ENCODE measurements around the gene TEX11.
A peak's percentile ranks its signal among the peaks of the same experiment; 100 is the strongest.

Gene TEX11

DNA sequence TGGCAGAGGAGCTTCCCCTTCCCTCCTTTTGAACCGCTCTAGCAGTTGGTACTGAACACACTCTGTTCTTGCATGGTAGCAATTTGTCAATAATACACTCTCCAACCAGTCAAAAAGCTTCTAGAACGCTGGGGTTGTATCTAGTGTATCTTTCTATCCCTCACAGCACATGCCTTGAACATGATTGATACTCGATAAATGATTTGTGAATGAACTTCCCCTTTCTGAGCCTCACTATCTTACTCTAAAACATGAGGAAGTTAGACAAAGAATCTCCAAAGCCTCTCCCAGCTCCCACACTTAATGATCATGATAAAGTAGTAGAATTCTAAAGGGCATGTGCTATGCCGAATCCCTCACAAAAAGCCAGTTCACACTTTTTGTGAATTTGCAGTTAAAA is 399.4 kb downstream of the TEX11 start:
- Histone ChIP-seq H4K20me1 (ENCODE audit: insufficient read depth, low read length) (no peaks in the 10 kb centered on the region), H3K27me3 (ENCODE audit: low read depth, low read length) (no peaks in the 10 kb centered on the region), H3K79me2 (ENCODE audit: low read length) (no peaks in the 10 kb centered on the region), H3K36me3 (replicated peaks; ENCODE audit: low read depth, low read length) (no peaks in the 10 kb centered on the region), H3K9ac (ENCODE audit: low read length) (no peak overlapping the region; the same call in 1 of the 2 replicates), H3K4me1 (ENCODE audit: low read length) (peaks cover 18% of the 10 kb centered on the region), H3K4me2 (ENCODE audit: low read length) (peak overlapping the region; percentile 81), H3K9me3 (ENCODE audit: insufficient read depth, low read length) (no peaks in the 10 kb centered on the region), H2AFZ (ENCODE audit: low read depth, low read length) (peak overlapping the region; percentile 7; the same call in 1 of the 2 replicates), H3K27ac (ENCODE audit: low read length) (0 out of 2 replicates have a peak overlapping the region, but pooled peaks have one; percentile 41), H3K4me3 (ENCODE audit: low read length) (peak overlapping the region; percentile 43; the same call in 1 of the 2 replicates)
- no peak for TF ChIP-seq EZH2phosphoT487 (IDR thresholded peaks at IDR 0.05; ENCODE audit: low read depth)
- TF ChIP-seq, protein P1, sequence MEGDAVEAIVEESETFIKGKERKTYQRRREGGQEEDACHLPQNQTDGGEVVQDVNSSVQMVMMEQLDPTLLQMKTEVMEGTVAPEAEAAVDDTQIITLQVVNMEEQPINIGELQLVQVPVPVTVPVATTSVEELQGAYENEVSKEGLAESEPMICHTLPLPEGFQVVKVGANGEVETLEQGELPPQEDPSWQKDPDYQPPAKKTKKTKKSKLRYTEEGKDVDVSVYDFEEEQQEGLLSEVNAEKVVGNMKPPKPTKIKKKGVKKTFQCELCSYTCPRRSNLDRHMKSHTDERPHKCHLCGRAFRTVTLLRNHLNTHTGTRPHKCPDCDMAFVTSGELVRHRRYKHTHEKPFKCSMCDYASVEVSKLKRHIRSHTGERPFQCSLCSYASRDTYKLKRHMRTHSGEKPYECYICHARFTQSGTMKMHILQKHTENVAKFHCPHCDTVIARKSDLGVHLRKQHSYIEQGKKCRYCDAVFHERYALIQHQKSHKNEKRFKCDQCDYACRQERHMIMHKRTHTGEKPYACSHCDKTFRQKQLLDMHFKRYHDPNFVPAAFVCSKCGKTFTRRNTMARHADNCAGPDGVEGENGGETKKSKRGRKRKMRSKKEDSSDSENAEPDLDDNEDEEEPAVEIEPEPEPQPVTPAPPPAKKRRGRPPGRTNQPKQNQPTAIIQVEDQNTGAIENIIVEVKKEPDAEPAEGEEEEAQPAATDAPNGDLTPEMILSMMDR (IDR thresholded peaks at IDR 0.05; ENCODE audit: low read depth, low read length): no peak

DNA sequence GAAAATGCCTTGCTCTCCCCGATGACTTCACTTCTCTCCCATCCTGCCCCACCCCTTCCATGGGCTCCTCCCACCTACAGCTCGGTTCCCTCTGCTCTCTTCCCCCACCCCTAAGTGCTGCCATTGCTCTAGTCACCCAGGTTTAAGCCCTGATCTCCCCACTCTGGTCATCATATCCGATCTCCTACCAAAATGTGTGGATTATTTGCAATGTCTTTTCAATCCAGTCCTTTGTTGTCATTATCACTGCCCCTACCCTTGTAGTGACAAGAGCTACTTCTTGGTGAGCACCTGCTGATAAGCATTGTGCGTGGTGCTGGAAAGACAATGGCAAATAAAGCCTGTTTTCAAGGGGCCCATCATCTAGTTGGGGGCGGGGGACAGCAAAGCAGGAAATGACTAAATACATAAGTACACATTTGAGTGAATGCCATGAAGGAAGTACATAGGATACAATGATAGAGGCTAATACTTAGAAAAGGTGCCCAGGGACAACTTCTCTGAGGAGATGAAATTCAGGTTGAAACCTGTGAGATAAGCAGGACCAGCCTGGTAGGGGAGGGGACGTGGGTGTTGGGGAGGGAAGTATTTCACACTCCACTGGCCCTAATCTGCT is 400.1 kb downstream of the TEX11 start:
- TF ChIP-seq, protein P1 (IDR thresholded peaks at IDR 0.05; ENCODE audit: low read depth, low read length): no peak
- no peak for TF ChIP-seq EZH2phosphoT487 (IDR thresholded peaks at IDR 0.05; ENCODE audit: low read depth)

DNA sequence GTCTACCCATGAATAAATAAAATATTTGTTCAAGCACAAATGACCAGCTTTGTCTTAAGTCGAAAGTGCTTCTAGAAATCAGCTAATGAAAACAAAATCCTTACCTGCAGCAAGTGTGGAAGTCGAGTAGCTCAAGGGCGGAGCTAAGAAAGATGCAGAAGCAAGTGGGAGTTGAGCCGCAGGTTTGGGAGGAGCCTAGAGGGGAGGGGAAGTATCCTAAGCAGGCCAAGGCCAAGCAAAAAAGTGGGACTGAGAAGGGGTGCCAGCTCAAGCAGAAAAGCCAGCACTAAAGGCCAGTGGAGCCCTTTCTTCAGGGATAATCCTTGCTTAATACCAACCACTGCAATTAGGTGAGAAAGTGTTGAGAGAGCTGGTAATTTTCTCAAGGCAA is 403.1 kb downstream of the TEX11 start:
- Histone ChIP-seq H3K4me2 (ENCODE audit: low read length) (no peak overlapping the region), H3K9ac (ENCODE audit: low read length) (no peak overlapping the region), H3K36me3 (replicated peaks; ENCODE audit: low read depth, low read length) (no peaks in the 10 kb centered on the region), H3K9me3 (ENCODE audit: insufficient read depth, low read length) (no peaks in the 10 kb centered on the region), H3K79me2 (ENCODE audit: low read length) (no peaks in the 10 kb centered on the region), H3K4me1 (ENCODE audit: low read length) (peaks cover 18% of the 10 kb centered on the region), H3K27ac (ENCODE audit: low read length) (no peak overlapping the region), H2AFZ (ENCODE audit: low read depth, low read length) (no peak overlapping the region), H4K20me1 (ENCODE audit: insufficient read depth, low read length) (no peaks in the 10 kb centered on the region), H3K27me3 (ENCODE audit: low read depth, low read length) (no peaks in the 10 kb centered on the region), H3K4me3 (ENCODE audit: low read length) (no peak overlapping the region)
- TF ChIP-seq EZH2phosphoT487 (IDR thresholded peaks at IDR 0.05; ENCODE audit: low read depth): no peak
- TF ChIP-seq, protein P1 (IDR thresholded peaks at IDR 0.05; ENCODE audit: low read depth, low read length): no peak

More for the DNA sequence above, 400.1 kb downstream of the TEX11 start:
- Histone ChIP-seq H3K27me3 (ENCODE audit: low read depth, low read length) (no peaks in the 10 kb centered on the region), H3K4me1 (ENCODE audit: low read length) (peaks cover 18% of the 10 kb centered on the region), H2AFZ (ENCODE audit: low read depth, low read length) (no peak overlapping the region), H3K9me3 (ENCODE audit: insufficient read depth, low read length) (no peaks in the 10 kb centered on the region), H4K20me1 (ENCODE audit: insufficient read depth, low read length) (no peaks in the 10 kb centered on the region), H3K9ac (ENCODE audit: low read length) (no peak overlapping the region), H3K36me3 (replicated peaks; ENCODE audit: low read depth, low read length) (no peaks in the 10 kb centered on the region), H3K79me2 (ENCODE audit: low read length) (no peaks in the 10 kb centered on the region), H3K4me2 (ENCODE audit: low read length) (peak overlapping the region; percentile 81), H3K27ac (ENCODE audit: low read length) (0 out of 2 replicates have a peak overlapping the region, but pooled peaks have one; percentile 41), H3K4me3 (ENCODE audit: low read length) (peak overlapping the region; percentile 43; the same call in 1 of the 2 replicates)

DNA sequence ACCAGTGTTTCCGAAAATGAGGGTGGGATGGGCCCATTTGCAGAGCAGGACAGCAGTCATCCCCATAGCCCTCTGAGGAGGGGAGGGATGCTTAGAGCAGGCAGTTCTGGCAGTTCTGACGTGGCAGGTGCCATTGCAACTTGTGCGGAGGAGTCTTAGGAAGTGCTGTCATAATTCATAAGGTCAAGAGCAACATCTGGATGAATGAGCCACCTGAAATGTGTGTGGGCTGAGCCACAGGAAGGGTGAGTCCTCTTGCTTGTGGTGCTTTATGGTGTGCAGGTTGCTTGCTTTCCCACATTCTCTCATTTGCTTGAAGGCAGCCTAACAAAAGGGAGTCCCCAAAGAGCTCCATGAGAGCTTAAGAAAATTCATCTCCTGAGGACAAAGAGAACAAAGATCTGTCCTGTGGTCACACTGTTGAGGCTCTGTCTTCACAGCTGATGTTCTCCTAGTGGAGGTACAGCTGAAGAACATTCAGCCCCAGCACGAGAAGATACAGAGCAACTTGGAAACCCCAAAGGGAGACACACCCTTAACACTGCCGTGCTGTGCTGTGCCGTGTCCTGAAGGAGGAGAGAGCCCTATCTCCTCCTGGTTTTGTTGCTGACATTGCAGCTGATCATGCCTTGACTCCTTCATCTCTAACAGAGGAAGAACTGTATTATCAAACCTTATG is 403.6 kb downstream of the TEX11 start:
- no peak overlapping the region for H2AFZ ChIP-seq (ENCODE audit: low read depth, low read length)
- H3K4me1 ChIP-seq (ENCODE audit: low read length): peaks cover 18% of the 10 kb centered on the region
- H4K20me1 ChIP-seq (ENCODE audit: insufficient read depth, low read length): no peaks in the 10 kb centered on the region
- H3K27ac ChIP-seq (ENCODE audit: low read length): no peak overlapping the region
- no peaks in the 10 kb centered on the region for H3K36me3 ChIP-seq (replicated peaks; ENCODE audit: low read depth, low read length)
- TF ChIP-seq, protein P1 (IDR thresholded peaks at IDR 0.05; ENCODE audit: low read depth, low read length): no peak
- no peaks in the 10 kb centered on the region for H3K27me3 ChIP-seq (ENCODE audit: low read depth, low read length)
- H3K4me2 ChIP-seq (ENCODE audit: low read length): no peak overlapping the region
- no peaks in the 10 kb centered on the region for H3K79me2 ChIP-seq (ENCODE audit: low read length)
- H3K9me3 ChIP-seq (ENCODE audit: insufficient read depth, low read length): no peaks in the 10 kb centered on the region
- H3K4me3 ChIP-seq (ENCODE audit: low read length): no peak overlapping the region
- no peak overlapping the region for H3K9ac ChIP-seq (ENCODE audit: low read length)

All from OCI-LY3 (cell line).